Measurements from ENCODE around the gene OR2AE1.

OR2AE1 gene

GRCh38 chr7:99863847-99864440 is 12.9 kb downstream of the OR2AE1 start:
- H3K4me3 ChIP-seq (ENCODE audit: low read depth, low read length), result no peak overlapping the region
- in situ Hi-C loops (cut with HindIII; ENCODE audit: low sequenced_read_pairs), result no loop called here
- TF ChIP-seq CTCF (IDR thresholded peaks at IDR 0.05; ENCODE audit: low read depth, low read length, missing control alignments), result no peak
- DNase-seq (ENCODE audit: low read depth), result no peak

DNA sequence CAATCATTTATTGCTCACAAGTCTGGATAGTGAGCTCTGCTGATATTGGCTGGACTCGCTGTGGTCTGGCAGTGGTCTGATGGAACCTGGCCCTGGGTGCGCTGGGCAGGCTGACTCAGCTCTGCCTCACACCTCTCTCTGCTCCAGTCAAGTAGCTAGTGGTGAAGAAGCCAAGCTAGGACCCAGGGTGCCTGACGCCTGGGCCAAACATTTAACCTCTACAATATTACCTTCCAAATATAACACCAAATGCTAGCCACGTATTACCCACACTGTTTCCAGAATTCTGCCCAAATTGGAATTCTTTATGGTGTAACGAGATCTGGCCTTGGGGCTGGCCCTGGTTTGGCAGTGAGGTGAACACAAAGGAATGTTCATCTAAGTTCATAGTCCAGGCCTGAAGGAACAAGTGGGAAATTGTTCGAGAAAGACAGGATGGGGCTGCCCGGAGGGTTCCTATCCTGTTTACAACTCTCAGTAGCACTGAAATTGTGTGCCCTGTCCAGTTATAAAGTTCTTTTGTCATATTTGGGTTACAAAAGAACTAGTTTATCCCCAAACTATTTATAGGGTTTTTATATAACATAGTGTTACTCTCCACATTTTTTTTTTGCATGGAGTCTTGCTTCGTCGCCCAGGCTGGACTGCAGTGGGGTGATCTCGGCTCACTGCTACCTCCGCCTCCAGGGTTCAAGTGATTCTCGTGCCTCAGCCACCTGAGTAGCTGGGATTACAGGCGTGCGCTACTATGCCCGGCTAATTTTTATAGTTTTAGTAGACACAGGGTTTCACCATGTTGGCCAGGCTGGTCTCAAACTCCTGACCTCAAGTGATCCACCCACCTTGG is 16.3 kb downstream of the OR2AE1 start:
- no peak overlapping the region for H3K4me3 ChIP-seq (ENCODE audit: low read depth, low read length)
- in situ Hi-C loops (cut with HindIII; ENCODE audit: low sequenced_read_pairs), result no loop called here
- no peak for TF ChIP-seq CTCF (IDR thresholded peaks at IDR 0.05; ENCODE audit: low read depth, low read length, missing control alignments)
- DNase-seq (ENCODE audit: low read depth), result peak; percentile 94

DNA sequence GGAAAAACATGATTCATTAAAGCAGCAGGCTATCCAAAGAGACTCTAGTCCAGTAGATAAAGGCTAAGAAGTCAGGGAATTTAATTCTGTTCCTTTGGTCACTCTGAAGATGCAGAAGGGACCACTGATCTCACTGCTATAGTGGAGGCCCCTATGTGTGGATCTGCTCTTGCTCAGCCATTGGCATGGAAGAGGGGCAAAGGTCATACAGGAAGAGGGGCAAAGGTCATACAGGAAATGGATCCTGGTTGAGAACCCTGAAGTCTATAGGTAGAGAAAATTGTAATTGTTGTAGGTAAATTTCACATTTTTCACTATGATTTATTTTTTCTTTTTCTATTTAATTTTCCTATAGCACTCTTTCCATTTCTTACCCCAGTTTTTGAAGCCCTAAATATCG is 21.6 kb downstream of the OR2AE1 start:
- no peak for TF ChIP-seq CTCF (IDR thresholded peaks at IDR 0.05; ENCODE audit: low read depth, low read length, missing control alignments)
- in situ Hi-C loops (cut with HindIII; ENCODE audit: low sequenced_read_pairs), result no loop called here
- no peak overlapping the region for H3K4me3 ChIP-seq (ENCODE audit: low read depth, low read length)
- DNase-seq (ENCODE audit: low read depth), result no peak

GRCh38 chr7:99848420-99849216 is 28.2 kb downstream of the OR2AE1 start:
- H3K4me3 ChIP-seq (ENCODE audit: low read depth, low read length), result no peak overlapping the region
- in situ Hi-C loops (cut with HindIII; ENCODE audit: low sequenced_read_pairs), result no loop called here
- TF ChIP-seq CTCF (IDR thresholded peaks at IDR 0.05; ENCODE audit: low read depth, low read length, missing control alignments), result no peak
- DNase-seq (ENCODE audit: low read depth), result no peak

- no peak for TF ChIP-seq CTCF (IDR thresholded peaks at IDR 0.05; ENCODE audit: low read depth, low read length, missing control alignments)
- DNase-seq (ENCODE audit: low read depth), result no peak
- in situ Hi-C loops (cut with HindIII; ENCODE audit: low sequenced_read_pairs), result no loop called here
- H3K4me3 ChIP-seq (ENCODE audit: low read depth, low read length), result no peak overlapping the region
Measured at GRCh38 chr7:99844328-99844727, 32.5 kb downstream of the OR2AE1 start.

- in situ Hi-C loops (cut with HindIII; ENCODE audit: low sequenced_read_pairs), result no loop called here
- no peak for TF ChIP-seq CTCF (IDR thresholded peaks at IDR 0.05; ENCODE audit: low read depth, low read length, missing control alignments)
- DNase-seq (ENCODE audit: low read depth), result no peak
- H3K4me3 ChIP-seq (ENCODE audit: low read depth, low read length), result no peak overlapping the region
Measured at GRCh38 chr7:99843808-99844207, 33.0 kb downstream of the OR2AE1 start.
